Measurements from ENCODE around the gene USP15.
"Not testable (repeated sequence)": the region's sequence is repeated elsewhere in the genome, so short reads cannot be mapped to it uniquely, and the experiment has no call there.

The USP15 gene

DNA sequence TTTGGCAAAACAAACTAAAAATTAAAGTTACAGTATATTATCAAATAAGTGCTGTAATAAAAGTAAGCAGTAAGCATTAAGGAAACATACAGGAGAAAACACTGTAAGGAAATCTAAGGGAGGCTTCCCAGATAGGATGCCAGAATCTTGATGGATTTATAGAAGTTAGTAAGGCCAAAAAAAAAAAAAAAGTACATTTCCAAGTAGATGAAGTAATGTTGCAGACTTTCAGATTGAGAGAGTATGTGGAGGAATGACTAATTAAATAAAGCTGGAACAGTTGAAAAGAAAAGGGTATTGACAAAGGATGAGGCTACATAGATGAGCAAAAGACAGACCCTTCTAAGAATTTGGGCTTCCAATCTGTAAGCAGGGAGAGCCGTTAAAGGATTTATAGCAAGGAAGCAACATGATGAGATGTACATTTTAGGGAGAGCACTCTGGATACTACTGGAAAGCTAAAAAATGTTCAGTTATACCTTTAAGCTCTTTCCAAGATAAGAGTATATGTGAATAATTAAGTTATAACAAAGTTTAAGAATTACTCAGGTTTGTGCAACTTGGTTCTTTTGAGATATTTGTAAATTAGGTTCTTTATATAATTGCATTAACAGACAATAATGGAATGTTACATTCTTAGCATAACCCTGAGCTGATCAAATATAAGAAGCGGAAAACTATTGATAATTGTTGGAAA is 119.0 kb downstream of the USP15 start:
- no peak for DNase-seq

DNA sequence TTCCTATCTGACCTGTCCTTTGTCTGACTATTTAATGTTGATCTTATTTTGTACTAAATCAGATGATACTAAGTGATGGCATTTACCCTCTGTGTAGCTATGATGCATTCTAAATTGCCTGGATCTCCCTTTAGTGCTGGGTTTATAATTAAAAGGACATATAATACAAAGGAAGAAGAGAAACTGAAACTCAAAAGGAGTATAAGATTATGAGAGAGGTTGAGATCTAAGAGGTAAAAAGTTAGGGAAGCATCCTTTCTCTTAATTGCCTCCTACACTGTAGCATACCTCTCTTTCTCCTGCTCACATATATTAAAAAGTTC is 119.5 kb downstream of the USP15 start:
- DNase-seq, result no peak

GRCh38 chr12:62382526-62382925 is 122.3 kb downstream of the USP15 start:
- DNase-seq, result no peak

DNA sequence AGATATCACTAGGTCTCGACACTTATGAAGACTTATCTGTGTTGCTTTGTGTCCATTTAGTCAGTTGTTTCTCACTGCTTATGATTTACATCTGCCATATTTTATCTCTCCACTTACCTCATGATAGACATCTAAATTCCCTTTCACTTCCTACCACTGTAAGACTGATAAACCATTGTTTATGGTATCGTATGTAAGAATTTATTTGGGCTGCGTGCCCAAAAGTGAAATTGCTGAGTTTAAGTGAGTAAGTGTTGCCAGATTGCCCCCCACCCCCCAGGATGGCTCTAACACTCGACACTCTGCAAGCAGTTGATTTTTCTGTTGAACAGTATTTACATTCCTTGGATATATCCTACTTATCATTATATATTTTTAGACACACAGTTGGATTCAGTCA is 136.5 kb downstream of the USP15 start:
- no peak for DNase-seq

DNA sequence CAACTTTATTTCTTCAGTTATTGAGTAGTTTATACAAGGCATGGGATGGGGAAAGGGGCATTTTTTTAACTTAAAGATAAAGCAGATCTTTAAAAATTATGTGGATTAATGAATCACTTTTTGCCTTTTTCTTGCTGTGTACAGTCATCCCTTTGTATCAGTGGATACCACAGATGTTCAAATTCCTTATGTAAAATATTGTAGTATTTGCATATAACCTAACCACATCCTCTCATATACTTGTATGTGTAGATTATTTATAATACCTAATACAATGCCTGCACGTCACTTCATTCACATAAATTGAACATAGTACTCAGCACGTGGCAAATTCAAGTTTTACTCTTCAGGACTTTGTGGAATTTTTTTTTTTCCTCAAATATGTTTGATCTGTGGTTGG is 139.9 kb downstream of the USP15 start:
- DNase-seq, result no peak

DNA sequence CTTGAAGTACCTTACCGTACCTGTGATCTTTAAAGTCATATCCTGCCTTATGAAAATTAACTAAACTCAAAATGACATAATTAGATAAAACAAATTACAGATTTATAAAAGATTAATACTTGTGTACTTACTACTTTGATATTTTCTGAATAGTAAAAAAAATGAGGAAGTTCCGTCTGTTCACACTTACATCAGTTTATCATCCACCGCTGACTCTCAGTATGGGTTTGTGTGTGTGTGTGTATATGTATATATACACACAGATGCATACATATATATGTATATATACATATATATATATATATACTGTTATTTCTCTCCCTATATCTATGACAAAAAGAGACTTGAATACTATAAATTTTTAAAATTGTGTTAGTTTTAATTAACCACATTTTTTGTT is 141.4 kb downstream of the USP15 start:
- no peak for DNase-seq

GRCh38 chr12:62403031-62403430 is 142.8 kb downstream of the USP15 start:
- DNase-seq, result no peak

GRCh38 chr12:62407587-62407986 is 147.4 kb downstream of the USP15 start:
- DNase-seq, result no peak

GRCh38 chr12:62409068-62409467 is 148.9 kb downstream of the USP15 start:
- DNase-seq, result no peak

DNA sequence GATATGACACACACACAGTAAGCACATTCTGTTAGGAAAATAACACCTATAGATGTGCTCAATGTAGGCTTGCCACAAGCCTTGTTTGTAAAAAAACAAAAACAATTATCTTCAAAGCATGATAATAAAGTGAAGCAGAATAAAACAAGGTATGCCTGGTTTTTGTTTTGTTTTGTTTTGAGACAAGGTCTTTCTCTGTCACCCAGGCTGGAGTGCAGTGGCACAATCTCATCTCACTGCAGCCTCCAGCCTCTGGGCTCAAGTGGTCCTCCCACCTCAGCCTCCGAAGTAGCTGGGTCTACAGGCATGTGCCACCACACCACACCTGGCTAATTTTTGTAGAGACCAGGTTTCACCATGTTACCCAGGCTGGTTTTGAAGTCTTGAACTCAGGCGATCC is 154.0 kb downstream of the USP15 start:
- DNase-seq, result no peak

DNA sequence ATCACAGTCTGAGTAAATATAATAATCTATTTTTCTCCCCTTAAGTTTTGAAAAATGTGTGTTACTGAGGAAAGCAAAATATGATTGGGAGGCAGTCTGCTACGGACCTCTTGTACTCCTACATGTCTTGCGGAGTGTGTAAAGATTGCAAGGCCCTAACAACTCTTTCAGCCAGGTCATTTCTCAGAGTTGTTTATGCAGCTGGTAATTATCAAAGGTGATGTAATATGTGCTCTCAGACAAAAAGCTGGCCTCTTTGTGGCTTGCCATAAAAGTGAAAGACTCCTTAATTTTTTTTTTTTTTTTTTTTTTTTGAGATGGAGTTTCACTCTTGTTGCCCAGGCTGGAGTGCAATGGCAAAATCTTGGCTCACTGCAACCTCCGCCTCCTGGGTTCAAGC is 165.9 kb downstream of the USP15 start:
- DNase-seq, result no peak

DNA sequence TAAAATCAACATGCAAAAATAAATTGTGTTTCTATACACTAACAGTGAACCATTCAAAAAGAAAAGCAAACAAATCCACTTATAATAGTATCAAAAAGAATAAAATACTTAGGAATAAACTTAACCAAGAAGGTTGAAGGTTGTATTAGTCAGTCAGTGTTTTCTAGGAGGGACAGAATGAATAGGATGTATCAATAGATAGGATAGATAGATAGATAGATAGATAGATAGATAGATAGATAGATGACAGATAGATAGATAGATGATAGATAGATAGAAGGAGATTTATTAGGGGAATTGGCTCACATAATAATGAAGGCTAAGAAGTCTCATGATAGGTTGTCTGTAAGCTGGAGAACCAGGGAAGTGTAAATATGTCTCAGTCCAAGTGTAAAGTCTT is 169.3 kb downstream of the USP15 start:
- DNase-seq, result no peak

- DNase-seq, result no peak
Observed at GRCh38 chr12:62434494-62435302, 174.5 kb downstream of the USP15 start.

GRCh38 chr12:62435303-62436163 is 175.3 kb downstream of the USP15 start:
- DNase-seq, result peak; percentile 71

GRCh38 chr12:62436164-62436503 is 175.9 kb downstream of the USP15 start:
- no peak for DNase-seq

DNA sequence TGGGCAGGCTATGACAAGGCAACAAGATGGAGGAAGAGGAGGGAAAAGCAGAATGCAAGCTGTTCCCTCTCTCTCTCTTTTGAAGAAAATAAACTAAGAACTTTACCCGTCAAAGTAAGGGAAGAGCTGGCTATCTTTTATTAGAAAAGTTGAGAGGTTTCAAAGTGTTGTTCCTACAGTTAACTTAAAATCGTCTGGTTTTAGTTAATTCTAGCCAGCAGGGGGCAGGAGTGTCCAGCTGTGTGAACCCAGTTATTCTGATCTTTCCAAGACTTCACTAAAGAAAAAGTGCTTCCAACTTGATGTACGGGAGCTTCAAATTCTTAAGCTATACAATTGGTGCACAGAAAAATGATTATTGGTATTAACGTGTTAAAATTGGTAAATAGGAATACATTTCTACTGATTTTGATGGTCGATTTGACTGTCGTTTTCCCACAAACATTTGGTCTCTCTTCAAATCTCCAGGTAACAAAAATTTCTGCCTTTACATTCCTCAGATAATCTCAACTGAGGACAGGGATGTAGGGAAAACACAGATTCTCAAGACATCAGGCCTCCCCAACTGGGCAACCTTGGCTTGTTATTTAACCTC is 178.0 kb downstream of the USP15 start:
- DNase-seq, result peak; percentile 73

DNA sequence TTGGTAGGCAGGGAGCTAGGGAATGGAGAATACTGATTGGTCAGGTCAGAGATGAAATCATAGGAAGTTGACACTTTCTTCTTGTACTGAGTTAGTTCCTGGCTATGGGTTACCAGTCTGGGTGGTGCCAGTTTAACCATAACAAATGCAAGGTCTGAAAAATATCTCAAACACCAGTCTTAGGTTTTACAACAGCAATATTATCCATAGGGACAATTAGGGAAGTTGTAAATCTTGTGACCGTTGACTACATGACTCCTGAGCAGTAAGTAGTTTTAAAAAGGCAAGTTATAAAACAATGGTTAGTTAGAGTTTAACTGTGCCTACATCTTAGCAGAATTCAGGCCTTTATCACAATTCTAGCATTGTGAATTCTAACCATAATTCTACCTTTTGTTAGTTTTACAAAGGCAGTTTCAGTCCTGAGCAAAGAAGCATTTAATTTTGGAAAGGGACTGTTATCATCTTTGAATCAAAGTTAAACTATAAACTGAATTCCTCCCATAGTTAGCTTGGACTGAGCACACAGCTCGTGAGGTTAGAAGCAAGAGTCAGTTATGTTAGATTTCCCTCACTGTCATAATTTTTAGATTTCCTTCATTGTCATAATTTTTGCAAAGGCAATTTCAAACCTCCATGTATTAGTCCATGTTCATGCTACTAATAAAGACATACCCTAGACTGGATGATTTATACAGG is 186.7 kb downstream of the USP15 start:
- DNase-seq, result no peak

DNA sequence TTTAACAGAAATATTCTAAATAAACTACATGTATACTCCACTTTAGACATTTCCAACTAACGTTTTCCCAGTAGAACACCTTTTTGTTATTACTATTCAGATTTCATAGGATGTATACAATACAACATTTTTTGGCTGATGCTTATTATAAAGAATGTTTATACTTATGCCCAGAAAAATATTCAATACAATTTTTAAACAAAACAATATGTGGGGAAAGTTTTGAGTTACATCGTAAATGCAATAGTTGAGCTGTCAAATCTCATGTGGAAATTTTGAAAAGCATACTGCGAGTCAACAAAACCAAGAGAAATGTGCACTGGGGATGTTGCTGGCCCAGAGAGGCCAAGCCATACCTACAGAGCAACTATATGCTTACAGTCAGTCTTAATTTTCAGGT is 188.2 kb downstream of the USP15 start:
- DNase-seq, result no peak

DNA sequence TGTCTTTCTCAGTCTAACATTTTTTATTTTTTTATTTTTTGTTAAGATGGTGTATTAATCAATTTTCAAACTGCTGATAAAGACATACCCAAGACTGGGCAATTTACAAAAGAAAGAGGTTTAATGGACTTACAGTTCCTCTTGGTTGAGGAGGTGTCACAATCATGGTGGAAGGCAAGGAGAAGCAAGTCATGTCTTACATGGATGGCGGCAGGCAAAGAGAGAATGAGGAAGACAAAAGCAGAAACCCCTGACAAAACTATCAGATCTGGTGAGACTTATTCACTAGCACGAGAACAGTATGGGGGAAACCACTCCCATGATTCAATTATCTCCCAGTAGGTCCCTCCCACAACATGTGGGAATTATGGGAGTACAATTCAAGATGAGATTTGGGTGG is 195.2 kb downstream of the USP15 start:
- DNase-seq, result not testable (repeated sequence)

GRCh38 chr12:62458626-62459025 is 198.4 kb downstream of the USP15 start:
- no peak for DNase-seq

DNA sequence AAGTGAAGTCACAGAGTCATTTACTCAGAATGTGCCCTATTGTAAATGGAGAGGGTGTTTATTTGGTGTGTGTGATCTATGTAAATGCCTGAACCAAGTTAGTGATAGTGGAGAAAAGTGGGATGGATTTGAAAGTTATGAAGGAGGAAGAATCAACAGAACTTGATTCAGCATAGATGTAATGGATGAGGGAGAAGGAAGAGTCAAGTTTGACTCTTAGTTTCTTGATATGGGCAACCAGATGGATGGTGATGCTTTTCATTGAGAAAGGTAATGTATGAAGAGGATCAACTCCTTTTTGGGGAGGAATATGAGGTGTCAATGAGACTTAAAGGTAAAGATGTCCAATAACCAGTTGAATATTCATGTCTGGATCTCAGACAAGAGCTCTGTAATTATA is 199.8 kb downstream of the USP15 start:
- no peak for DNase-seq

DNA sequence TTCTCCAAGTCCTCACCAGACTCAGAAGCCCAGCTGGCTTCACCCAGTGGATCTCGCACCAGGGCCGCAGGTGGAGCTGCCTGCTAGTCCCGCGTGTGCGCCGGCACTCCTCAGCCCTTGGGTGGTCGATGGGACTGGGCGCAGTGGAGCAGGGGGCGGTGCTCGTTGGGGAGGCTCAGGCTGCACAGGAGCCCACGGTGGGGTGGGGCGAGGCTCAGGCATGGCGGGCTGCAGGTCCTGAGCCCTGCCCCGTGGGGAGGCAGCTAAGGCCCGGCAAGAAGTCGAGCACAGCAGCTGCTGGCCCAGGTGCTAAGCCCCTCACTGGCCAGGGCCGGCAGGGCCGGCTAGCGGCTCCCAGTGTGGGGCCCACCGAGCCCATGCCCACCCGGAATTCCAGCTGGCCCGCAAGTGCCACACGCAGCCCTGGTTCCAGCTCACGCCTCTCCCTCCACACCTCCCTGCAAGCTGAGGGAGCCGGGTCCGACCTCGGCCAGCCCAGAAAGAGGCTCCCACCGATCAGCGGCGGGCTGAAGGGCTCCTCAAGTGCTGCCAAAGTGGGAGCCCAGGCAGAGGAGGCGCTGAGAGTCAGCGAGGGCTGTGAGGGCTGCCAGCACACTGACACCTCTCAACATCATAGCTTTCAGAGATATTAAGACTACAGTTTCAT is 201.1 kb downstream of the USP15 start:
- not testable (repeated sequence) for DNase-seq

Measured in activated effector memory CD4-positive, alpha-beta T cell treated with anti-CD3 and anti-CD28 coated beads, Interleukin-2, amount 50 U/mL, for 16 hours (primary cell).